ENCODE data around the gene SMAD7. TPM values are rescaled to one million over a fixed set of nuclear protein-coding genes. Genes with fewer than 3 reads are reported as not detected.

SMAD7 gene
- total RNA-seq, 4 donors from 2014 or later, result 42.9 to 100 (median 68.7) TPM

GRCh38 chr18:48885266-48885923 lies 65.4 kb downstream of the SMAD7 start:
- Histone ChIP-seq H3K4me3 (no peak overlapping the region), H3K27ac (no peak overlapping the region)

GRCh38 chr18:48884771-48885170 lies 66.0 kb downstream of the SMAD7 start:
- H3K36me3 ChIP-seq, result no peaks in the 10 kb centered on the region
- peak in 1 of 3 donors; percentile 16 for DNase-seq
- H3K4me1 ChIP-seq, result peaks cover 0 to 8% (median 0%) of the 10 kb centered on the region in 4 donors
- TF ChIP-seq CTCF (IDR thresholded peaks at IDR 0.05) (no peak), POLR2A (IDR thresholded peaks at IDR 0.05) (no peak)
- H3K4me3 ChIP-seq, result no peak overlapping the region
- H3K9me3 ChIP-seq, result no peaks in the 10 kb centered on the region
- no peak overlapping the region for H3K27ac ChIP-seq
- H3K27me3 ChIP-seq, result no peaks in the 10 kb centered on the region

More at GRCh38 chr18:48885266-48885923, 65.4 kb downstream of the SMAD7 start:
- Histone ChIP-seq H3K9me3 (no peaks in the 10 kb centered on the region), H3K27me3 (no peaks in the 10 kb centered on the region), H3K36me3 (no peaks in the 10 kb centered on the region), H3K4me1 (peaks cover 0 to 8% (median 0%) of the 10 kb centered on the region in 4 donors)
- DNase-seq, result peak in 1 of 3 donors; percentile 20
- TF ChIP-seq POLR2A (IDR thresholded peaks at IDR 0.05) (no peak), CTCF (IDR thresholded peaks at IDR 0.05) (no peak)

- no peak for TF ChIP-seq POLR2A (IDR thresholded peaks at IDR 0.05)
- TF ChIP-seq CTCF (IDR thresholded peaks at IDR 0.05), result no peak
- Histone ChIP-seq H3K9me3 (no peaks in the 10 kb centered on the region), H3K27me3 (no peaks in the 10 kb centered on the region), H3K27ac (no peak overlapping the region), H3K4me3 (no peak overlapping the region), H3K36me3 (no peaks in the 10 kb centered on the region), H3K4me1 (peaks cover 0 to 4% (median 0%) of the 10 kb centered on the region in 4 donors)
- DNase-seq, result peak in 1 of 3 donors; percentile 39
Measured at GRCh38 chr18:48884306-48884705, 66.5 kb downstream of the SMAD7 start.

- Histone ChIP-seq H3K27me3 (no peaks in the 10 kb centered on the region), H3K27ac (no peak overlapping the region), H3K4me3 (no peak overlapping the region), H3K36me3 (no peaks in the 10 kb centered on the region), H3K9me3 (no peaks in the 10 kb centered on the region), H3K4me1 (no peaks in the 10 kb centered on the region)
- DNase-seq, result peak in 1 of 3 donors; percentile 3
- TF ChIP-seq POLR2A (IDR thresholded peaks at IDR 0.05) (no peak), CTCF (IDR thresholded peaks at IDR 0.05) (no peak)
Measured at GRCh38 chr18:48882379-48882778, 68.4 kb downstream of the SMAD7 start.

GRCh38 chr18:48880931-48881330 lies 69.8 kb downstream of the SMAD7 start:
- Histone ChIP-seq H3K27me3 (no peaks in the 10 kb centered on the region), H3K9me3 (no peaks in the 10 kb centered on the region), H3K27ac (no peak overlapping the region), H3K4me1 (no peaks in the 10 kb centered on the region), H3K4me3 (no peak overlapping the region), H3K36me3 (no peaks in the 10 kb centered on the region)
- TF ChIP-seq CTCF (IDR thresholded peaks at IDR 0.05) (no peak), POLR2A (IDR thresholded peaks at IDR 0.05) (no peak)
- no peak for DNase-seq
